CD14-positive monocyte (primary cell): ENCODE measurements around the gene DRGX. TPM values are rescaled to one million over a fixed set of nuclear protein-coding genes. Genes with fewer than 3 reads are reported as not detected.

Experiments used
- DNase-seq, 3 donors: peaks; one replicate each; pipeline ENCODE4 v3.0.0-alpha.2; 2011 to 2022
- H2AFZ ChIP-seq: 2 replicates; pipeline ENCODE4 v1.6.0; 2012; ENCODE audit warnings: mild to moderate bottlenecking, low read depth, low read length, inconsistent platforms; ENCODE audit not compliant: insufficient read depth, poor library complexity, severe bottlenecking
- H3K27ac ChIP-seq, 2 donors: 1 replicate in 1 of 2; 2 replicates in 1 of 2; pipeline ENCODE4 v1.5.1; 2012 to 2013; ENCODE audit warnings: low read length in 2 of 2, control low read depth in 1 of 2, inconsistent platforms in 1 of 2, low read depth in 1 of 2, mild to moderate bottlenecking in 1 of 2
- H3K27me3 ChIP-seq, 2 donors: one replicate each; pipeline versions ENCODE4 v1.6.0 to v1.6.1; 2011 to 2013; ENCODE audit warnings: low read length in 2 of 2; ENCODE audit not compliant: control insufficient read depth in 2 of 2, insufficient read depth in 2 of 2
- H3K36me3 ChIP-seq, 2 donors: replicated peaks in 1 of 2; 1 replicate in 1 of 2; 2 replicates in 1 of 2; pipeline versions ENCODE4 v1.5.1 to v1.6.1; 2012 to 2013; ENCODE audit warnings: low read length in 2 of 2, control low read depth in 1 of 2, inconsistent platforms in 1 of 2, mild to moderate bottlenecking in 1 of 2; ENCODE audit not compliant: insufficient read depth in 2 of 2, control insufficient read depth in 1 of 2
- H3K4me1 ChIP-seq, 2 donors: 1 replicate in 1 of 2; 2 replicates in 1 of 2; pipeline versions ENCODE4 v1.5.1 to v1.6.1; 2012 to 2013; ENCODE audit warnings: low read length in 2 of 2, control low read depth in 1 of 2, inconsistent platforms in 1 of 2, mild to moderate bottlenecking in 1 of 2, moderate library complexity in 1 of 2; ENCODE audit not compliant: insufficient read depth in 2 of 2, control insufficient read depth in 1 of 2
- H3K4me2 ChIP-seq: replicated peaks from 2 replicates; pipeline ENCODE3; 2012; ENCODE audit warnings: low read length, moderate library complexity, mild to moderate bottlenecking; ENCODE audit not compliant: poor library complexity, severe bottlenecking; ENCODE audit errors: extremely low read depth
- H3K4me3 ChIP-seq, 3 experiments: fragments of 200-600 bp in 1 of 3; sonication (generic) in 1 of 3; replicated peaks in 1 of 3; 1 replicate in 2 of 3; 2 replicates in 1 of 3; pipeline ENCODE4 v1.5.1; 2011 to 2013; ENCODE audit warnings: low read length in 3 of 3, mild to moderate bottlenecking in 3 of 3, control low read depth in 2 of 3, low read depth in 2 of 3, inconsistent platforms in 1 of 3, moderate library complexity in 1 of 3
- H3K79me2 ChIP-seq: 2 replicates; pipeline ENCODE4 v1.6.0; 2012; ENCODE audit warnings: mild to moderate bottlenecking, control low read depth, inconsistent platforms, low read length, moderate library complexity; ENCODE audit not compliant: insufficient read depth
- H3K9ac ChIP-seq: 2 replicates; pipeline ENCODE4 v1.6.0; 2017; ENCODE audit warnings: low read length, mild to moderate bottlenecking; ENCODE audit not compliant: insufficient read depth, poor library complexity, severe bottlenecking
- H3K9me3 ChIP-seq, 2 donors: replicated peaks in 1 of 2; 1 replicate in 1 of 2; 2 replicates in 1 of 2; pipeline versions ENCODE4 v1.5.1 to v1.6.1; 2012 to 2013; ENCODE audit warnings: low read length in 2 of 2, control low read depth in 1 of 2; ENCODE audit not compliant: control insufficient read depth in 1 of 2, insufficient read depth in 1 of 2
- H4K20me1 ChIP-seq: 2 replicates; pipeline ENCODE4 v1.6.0; 2012; ENCODE audit warnings: mild to moderate bottlenecking, low read length, control low read depth, moderate library complexity; ENCODE audit not compliant: insufficient read depth
- H3K27ac Mint-ChIP-seq, 7 donors: one replicate each; pipeline ENCODE4 v1.8.0; 2020; ENCODE audit warnings: mild to moderate bottlenecking in 7 of 7, mixed read lengths in 7 of 7, moderate library complexity in 6 of 7, inconsistent platforms in 2 of 7
- H3K27me3 Mint-ChIP-seq, 3 donors: one replicate each; pipeline ENCODE4 v1.8.0; 2021 to 2022; ENCODE audit warnings: low read depth in 3 of 3, mild to moderate bottlenecking in 3 of 3, mixed read lengths in 3 of 3, moderate library complexity in 3 of 3, inconsistent platforms in 1 of 3
- H3K36me3 Mint-ChIP-seq, 2 donors: one replicate each; pipeline ENCODE4 v1.8.0; 2020; ENCODE audit warnings: mixed read lengths in 2 of 2, inconsistent platforms in 1 of 2, mild to moderate bottlenecking in 1 of 2
- H3K4me1 Mint-ChIP-seq: one replicate; pipeline ENCODE4 v1.8.0; 2020; ENCODE audit warnings: mild to moderate bottlenecking, mixed read lengths
- H3K4me3 Mint-ChIP-seq, 2 donors: one replicate each; pipeline ENCODE4 v1.8.0; 2020; ENCODE audit warnings: mild to moderate bottlenecking in 2 of 2, mixed read lengths in 2 of 2, moderate library complexity in 1 of 2
- H3K9me3 Mint-ChIP-seq, 7 donors: one replicate each; pipeline ENCODE4 v1.8.0; 2020 to 2022; ENCODE audit warnings: mixed read lengths in 7 of 7, mild to moderate bottlenecking in 6 of 7, moderate library complexity in 6 of 7, inconsistent platforms in 2 of 7
- CTCF ChIP-seq: fragments of 200-600 bp; IDR thresholded peaks from one replicate; pipeline ENCODE4 v1.8.0; 2022; ENCODE audit warnings: antibody characterized with exemption, mild to moderate bottlenecking
- WGBS: methylation state at CpG from one replicate; pipeline ENCODE4 v1.1.5; 2013; ENCODE audit warnings: missing lambda C conversion rate; ENCODE audit not compliant: insufficient coverage; 5-methylcytosine and 5-hydroxymethylcytosine counted together
- intact Hi-C, 2 donors: fragments of 100-400 bp; cut with micrococcal nuclease; formaldehyde crosslinking; loops; one replicate each; pipeline versions ENCODE4 v1.15.0 to v1.15.1; 2023
- polyA plus RNA-seq, 3 donors: library from polyadenylated mRNA; depleted of rRNA in 1 of 3; unstranded in 2 of 3; stranded (reverse) in 1 of 3; fragments of 300-500 nt in 2 of 3; fragments of >200 nt in 1 of 3; fragmentation: Illumina TruSeq in 2 of 3; gene quantifications; 1 replicate in 2 of 3; 2 replicates in 1 of 3; pipeline ENCODE4 v1.2.3, GENCODE V29; 2012 to 2021

Gene DRGX
- polyA plus RNA-seq, 3 donors = not detected

GRCh38 chr10:49369216-49370162 lies 26.4 kb downstream of the DRGX start:
- Histone ChIP-seq H3K9ac (no peak overlapping the region), H3K79me2 (no peaks in the 10 kb centered on the region), H3K27me3 (no peaks in the 10 kb centered on the region), H3K27ac (no peak overlapping the region), H3K4me3 (no peak overlapping the region), H3K9me3 (no peaks in the 10 kb centered on the region), H2AFZ (no peak overlapping the region), H3K4me2 (no peak overlapping the region), H4K20me1 (no peaks in the 10 kb centered on the region), H3K4me1 (peaks cover 3 to 7% of the 10 kb centered on the region in 2 donors), H3K36me3 (no peaks in the 10 kb centered on the region)
- no peak overlapping the region for H3K4me3 Mint-ChIP-seq
- intact Hi-C loops = loop anchor here in 1 of 2 donors (10.0 kb wide), 1 partner anchor 55 kb away; no protein-coding TSS in a partner anchor
- H3K27me3 Mint-ChIP-seq = peaks cover 2 to 15% (median 8%) of the 10 kb centered on the region in 3 donors
- DNase-seq = peak in 2 of 3 donors; percentile 13 to 54
- no peaks in the 10 kb centered on the region for H3K9me3 Mint-ChIP-seq
- H3K36me3 Mint-ChIP-seq = no peaks in the 10 kb centered on the region
- H3K27ac Mint-ChIP-seq = no peak overlapping the region
- H3K4me1 Mint-ChIP-seq = peaks cover 7% of the 10 kb centered on the region
- WGBS = 32% methylated on average over 7 of the region's 14 CpGs
- TF ChIP-seq CTCF = no peak

- H2AFZ ChIP-seq = no peak overlapping the region
- Mint-ChIP-seq H3K27me3 (peaks cover 2 to 9% (median 8%) of the 10 kb centered on the region in 3 donors), H3K4me1 (peaks cover 7% of the 10 kb centered on the region), H3K36me3 (no peaks in the 10 kb centered on the region), H3K9me3 (no peaks in the 10 kb centered on the region), H3K27ac (peak overlapping the region in 1 of 7 donors; percentile 52), H3K4me3 (no peak overlapping the region)
- H3K36me3 ChIP-seq = no peaks in the 10 kb centered on the region
- no peak overlapping the region for H3K27ac ChIP-seq
- H3K9ac ChIP-seq = no peak overlapping the region
- no peak overlapping the region for H3K4me2 ChIP-seq
- no peak for TF ChIP-seq CTCF
- H3K4me3 ChIP-seq = no peak overlapping the region
- H3K27me3 ChIP-seq = no peaks in the 10 kb centered on the region
- intact Hi-C loops = loop anchor here in 1 of 2 donors (10.0 kb wide), 1 partner anchor 53 kb away; no protein-coding TSS in a partner anchor
- DNase-seq = no peak
- no peaks in the 10 kb centered on the region for H3K9me3 ChIP-seq
- no peaks in the 10 kb centered on the region for H4K20me1 ChIP-seq
- H3K4me1 ChIP-seq = peaks cover 4 to 9% of the 10 kb centered on the region in 2 donors
- 78% methylated on average over 3 of the region's 4 CpGs for WGBS
- H3K79me2 ChIP-seq = no peaks in the 10 kb centered on the region
These were observed 27.6 kb downstream of the DRGX start for GRCh38 chr10:49368256-49368655.
